HepG2 (cell line): ENCODE results near the gene USF2. TPM values are rescaled to one million over a fixed set of nuclear protein-coding genes. Genes with fewer than 3 reads are reported as not detected.

Experiments used
- ATRX ChIP-seq: sonication (generic); formaldehyde crosslinking; IDR thresholded peaks from 2 replicates; pipeline ENCODE4 v1.4.0; 2020; ENCODE audit warnings: missing genetic modification reagents, borderline replicate concordance
- CAMTA2 ChIP-seq: sonication (generic); formaldehyde crosslinking; IDR thresholded peaks from 2 replicates; pipeline ENCODE4 v1.4.0; 2020; ENCODE audit warnings: mild to moderate bottlenecking, missing genetic modification reagents, borderline replicate concordance
- CEBPG ChIP-seq: IDR thresholded peaks from 2 replicates; pipeline ENCODE4 v1.6.1; 2016
- CTCF ChIP-seq: sonication (generic); formaldehyde crosslinking; IDR thresholded peaks from 2 replicates; pipeline ENCODE4 v1.5.0; 2020; ENCODE audit warnings: mild to moderate bottlenecking, missing genetic modification reagents, moderate library complexity
- DNMT1 ChIP-seq: sonication (generic); formaldehyde crosslinking; IDR thresholded peaks from 2 replicates; pipeline ENCODE4 v1.5.1; 2020; ENCODE audit warnings: mild to moderate bottlenecking, missing genetic modification reagents
- GMEB1 ChIP-seq: sonication (generic); formaldehyde crosslinking; IDR thresholded peaks from 2 replicates; pipeline ENCODE4 v1.5.1; 2020; ENCODE audit warnings: missing genetic modification reagents, mild to moderate bottlenecking, borderline replicate concordance
- HOXA5 ChIP-seq: sonication (generic); formaldehyde crosslinking; IDR thresholded peaks from 2 replicates; pipeline ENCODE4 v1.4.0; 2020; ENCODE audit warnings: missing genetic modification reagents
- JUNB ChIP-seq: sonication (generic); formaldehyde crosslinking; IDR thresholded peaks from 2 replicates; pipeline ENCODE4 v1.8.0; 2022; ENCODE audit warnings: missing genetic modification reagents, mild to moderate bottlenecking, borderline replicate concordance
- MXD3 ChIP-seq: IDR thresholded peaks from 2 replicates; pipeline ENCODE4 v1.6.1; 2016; ENCODE audit warnings: mild to moderate bottlenecking, missing biosample characterization, missing genetic modification reagents
- NCOA1 ChIP-seq: sonication (generic); formaldehyde crosslinking; IDR thresholded peaks from 2 replicates; pipeline ENCODE4 v1.9.0; 2021; ENCODE audit warnings: missing genetic modification reagents
- NR0B2 ChIP-seq: sonication (generic); formaldehyde crosslinking; IDR thresholded peaks from 2 replicates; pipeline ENCODE4 v1.4.0; 2020; ENCODE audit warnings: mild to moderate bottlenecking, missing genetic modification reagents
- SCMH1 ChIP-seq: sonication (generic); formaldehyde crosslinking; IDR thresholded peaks from 2 replicates; pipeline ENCODE4 v1.9.0; 2021; ENCODE audit warnings: missing genetic modification reagents, mild to moderate bottlenecking, borderline replicate concordance
- TAF15 ChIP-seq: fragments of 200-400 bp; formaldehyde crosslinking; IDR thresholded peaks from one replicate; pipeline ENCODE4 v1.6.1; 2018; ENCODE audit warnings: mild to moderate bottlenecking, low read depth, low read length; ENCODE audit not compliant: poor library complexity, severe bottlenecking
- TGIF2 ChIP-seq: IDR thresholded peaks from 2 replicates; pipeline ENCODE4 v1.6.1; 2016; ENCODE audit warnings: control low read depth, missing compliant biosample characterization
- ZBTB25 ChIP-seq: IDR thresholded peaks from 2 replicates; pipeline ENCODE4 v1.6.1; 2018; ENCODE audit warnings: missing genetic modification reagents
- ZFP36L1 ChIP-seq: sonication (generic); formaldehyde crosslinking; IDR thresholded peaks from 2 replicates; pipeline ENCODE4 v1.8.0; 2022; ENCODE audit warnings: mild to moderate bottlenecking, missing genetic modification reagents, moderate library complexity
- ZMAT5 ChIP-seq: sonication (generic); formaldehyde crosslinking; IDR thresholded peaks from 2 replicates; pipeline ENCODE4 v1.5.0; 2020; ENCODE audit warnings: mild to moderate bottlenecking, low read depth, missing genetic modification reagents, borderline replicate concordance
- ZNF296 ChIP-seq: sonication (generic); formaldehyde crosslinking; conservative IDR thresholded peaks from 2 replicates; pipeline ENCODE4 v1.5.0; 2020; ENCODE audit warnings: mild to moderate bottlenecking, missing genetic modification reagents
- ZNF33B ChIP-seq: sonication (generic); formaldehyde crosslinking; IDR thresholded peaks from 2 replicates; pipeline ENCODE4 v1.5.1; 2020; ENCODE audit warnings: mild to moderate bottlenecking, missing genetic modification reagents
- ZNF567 ChIP-seq: sonication (generic); formaldehyde crosslinking; IDR thresholded peaks from 2 replicates; pipeline ENCODE4 v1.8.1; 2023; ENCODE audit warnings: mild to moderate bottlenecking, missing genetic modification reagents, borderline replicate concordance
- ZNF691 ChIP-seq: sonication (generic); formaldehyde crosslinking; IDR thresholded peaks from 2 replicates; pipeline ENCODE4 v1.4.0; 2020; ENCODE audit warnings: missing genetic modification reagents, low read depth, mild to moderate bottlenecking, borderline replicate concordance
- ZNF781 ChIP-seq: sonication (generic); formaldehyde crosslinking; IDR thresholded peaks from 2 replicates; pipeline ENCODE4 v1.5.1; 2020; ENCODE audit warnings: borderline replicate concordance, mild to moderate bottlenecking, missing genetic modification reagents; ENCODE audit errors: not compliant biosample characterization
- polyA plus RNA-seq, 8 experiments: library from polyadenylated mRNA; depleted of rRNA in 3 of 8; stranded (reverse) in 7 of 8; unstranded in 1 of 8; fragments of >200 nt; fragmentation: Illumina TruSeq in 4 of 8; extraction: Trizol in 4 of 8; gene quantifications; 2 replicates each; pipeline versions ENCODE4 v1.2.1 to v1.2.3, GENCODE V29; 2011 to 2016; ENCODE audit warnings: low read depth in 4 of 8, missing spikeins in 1 of 8, mixed read lengths in 1 of 8; ENCODE audit not compliant: insufficient read depth in 1 of 8
- total RNA-seq, 5 experiments: library from RNA; depleted of rRNA; stranded (reverse); fragments of >200 nt; fragmentation: Illumina TruSeq; extraction: Trizol; gene quantifications; 2 replicates each; pipeline ENCODE4 v1.2.3, GENCODE V29; 2016; ENCODE audit warnings: low read depth in 1 of 5

Gene USF2
- total and polyA plus RNA-seq, 2 of the 13 experiments (the other 11 are each of a cell fraction or from before 2014, with no cell fraction given) = 54.9 to 106 TPM

GRCh38 chr19:35269438-35270117, 816 bp downstream of the USF2 start (continued):
- no peak for TF ChIP-seq SCMH1 (CRISPR knock-in tag)
- no peak for TF ChIP-seq MXD3 (CRISPR knock-in tag)
- TF ChIP-seq ZNF691 (CRISPR knock-in tag) = 0 out of 2 replicates have a peak, but pooled peaks have one; percentile 48
- no peak for TF ChIP-seq CEBPG
- TF ChIP-seq TAF15 = no peak
- peak; percentile 89; the same call in 1 of the 2 replicates for TF ChIP-seq TGIF2 (CRISPR knock-in tag)
- no peak for TF ChIP-seq NCOA1 (CRISPR knock-in tag)
- TF ChIP-seq GMEB1 (CRISPR knock-in tag) = no peak
- peak; percentile 24; the same call in 1 of the 2 replicates for TF ChIP-seq DNMT1 (CRISPR knock-in tag)
- TF ChIP-seq ZFP36L1 (CRISPR knock-in tag) = no peak
- no peak for TF ChIP-seq ZBTB25
- TF ChIP-seq ZNF781 (CRISPR knock-in tag) = no peak
- no peak for TF ChIP-seq ATRX (CRISPR knock-in tag)
- TF ChIP-seq ZNF567 = 0 out of 2 replicates have a peak, but pooled peaks have one; percentile 70
- TF ChIP-seq ZNF33B (CRISPR knock-in tag) = no peak
- TF ChIP-seq ZNF296 (CRISPR knock-in tag) = peak; percentile 87
- TF ChIP-seq HOXA5 (CRISPR knock-in tag) = 0 out of 2 replicates have a peak, but pooled peaks have one; percentile 28
- TF ChIP-seq NR0B2 (CRISPR knock-in tag) = peak; percentile 69; the same call in 1 of the 2 replicates
- TF ChIP-seq JUNB (CRISPR knock-in tag) = no peak
- no peak for TF ChIP-seq ZMAT5 (CRISPR knock-in tag)
- no peak for TF ChIP-seq CAMTA2
- peak; percentile 86 for TF ChIP-seq CTCF
